SK-N-SH treated with all-trans-retinoic acid at 6 μM for 48 hours (cell line): Measurements from ENCODE around the gene CD164.

Experiments
- PATZ1 ChIP-seq: fragments of 250-450 bp; sonication (Bioruptor Pico); IDR thresholded peaks from 2 replicates; pipeline ENCODE4 v1.8.0; 2020; ENCODE audit warnings: mild to moderate bottlenecking, moderate library complexity, borderline replicate concordance
- TCF4 ChIP-seq: fragments of 250-450 bp; sonication (Bioruptor Pico); IDR thresholded peaks from 2 replicates; pipeline ENCODE4 v1.8.0; 2021; ENCODE audit warnings: mild to moderate bottlenecking, moderate library complexity, borderline replicate concordance
- ZC3H10 ChIP-seq: fragments of 250-450 bp; sonication (Bioruptor Pico); IDR thresholded peaks from 2 replicates; pipeline ENCODE4 v1.5.1; 2021; ENCODE audit warnings: mild to moderate bottlenecking, moderate library complexity
- ZNF8 ChIP-seq: fragments of 450-650 bp; formaldehyde crosslinking; IDR thresholded peaks from 2 replicates; pipeline ENCODE4 v1.5.0; 2020; ENCODE audit warnings: mild to moderate bottlenecking, moderate library complexity

- TF ChIP-seq TCF4 (no peak), ZC3H10 (CRISPR knock-in tag) (no peak), ZNF8 (CRISPR knock-in tag) (no peak), PATZ1 (CRISPR knock-in tag) (no peak)
Observed at GRCh38 chr6:109417646-109418045, 35.4 kb upstream of the CD164 start.
